ENCODE measurements around the gene GRK2.

DNA sequence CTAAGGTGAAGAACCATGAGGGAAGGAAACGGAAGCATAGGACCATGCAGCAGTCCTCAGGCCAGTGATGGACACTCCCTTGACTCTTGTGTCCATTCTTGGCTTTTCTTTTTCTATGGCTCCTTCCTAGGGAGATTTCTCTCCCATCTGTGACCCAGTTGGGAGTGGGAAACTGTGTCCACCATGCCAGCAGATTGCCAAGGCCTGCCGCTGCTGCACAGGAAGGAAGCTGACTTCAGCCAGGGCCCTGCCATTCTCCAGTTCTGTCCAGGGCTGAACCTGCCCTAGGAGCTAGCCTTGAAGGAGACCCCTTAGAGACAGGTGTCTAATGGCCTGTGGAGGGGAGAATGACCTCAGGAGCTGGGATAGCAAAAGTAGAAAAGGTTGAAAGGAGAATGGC lies 54.4 kb downstream of the GRK2 start:
- TF ChIP-seq POLR2A (IDR thresholded peaks at IDR 0.05; ENCODE audit: low read depth, low read length) (no peak), TAF1 (IDR thresholded peaks at IDR 0.05; ENCODE audit: borderline replicate concordance, low read depth, low read length) (no peak), POLR2AphosphoS5 (IDR thresholded peaks at IDR 0.05; ENCODE audit: low read depth, low read length) (no peak)

All from GM12892 (cell line).